Testis (tissue), 3 donors: ENCODE data around the gene KRTAP10-5. TPM values are rescaled to one million over a fixed set of nuclear protein-coding genes. Genes with fewer than 3 reads are reported as not detected.

Experiments used
- DNase-seq: peaks from one replicate; pipeline ENCODE4 v3.0.0-alpha.2; 2019
- H3K27ac ChIP-seq, 2 donors: fragments of 200-600 bp; sonication (generic); one replicate each; pipeline ENCODE4 v1.5.1; 2019
- H3K27me3 ChIP-seq: fragments of 200-600 bp; sonication (generic); one replicate; pipeline ENCODE4 v1.5.1; 2019
- H3K36me3 ChIP-seq: fragments of 200-600 bp; sonication (generic); one replicate; pipeline ENCODE4 v1.5.1; 2017; ENCODE audit warnings: low read depth; ENCODE audit errors: missing control alignments
- H3K4me1 ChIP-seq: fragments of 200-600 bp; sonication (generic); one replicate; pipeline ENCODE4 v1.5.1; 2019
- H3K4me3 ChIP-seq, 2 donors: fragments of 200-600 bp; sonication (generic); one replicate each; pipeline ENCODE4 v1.5.1; 2017 to 2019
- H3K9me3 ChIP-seq: fragments of 200-600 bp; sonication (generic); one replicate; pipeline ENCODE4 v1.5.1; 2017
- POLR2A ChIP-seq: fragments of 450-650 bp; IDR thresholded peaks from one replicate; pipeline ENCODE4 v1.6.1; 2017; ENCODE audit warnings: antibody characterized with exemption, mild to moderate bottlenecking, moderate library complexity
- WGBS, 2 donors: methylation state at CpG; one replicate each; pipeline ENCODE4 v1.1.5; 2018; 5-methylcytosine and 5-hydroxymethylcytosine counted together
- intact Hi-C: fragments of 100-400 bp; cut with DNase I; formaldehyde crosslinking; loops from one replicate; pipeline ENCODE4 v1.15.1; 2023; ENCODE audit warnings: low total_unique reads
- polyA plus RNA-seq: library from polyadenylated mRNA; stranded (reverse); fragments of 350-450 nt; fragmentation: Illumina TruSeq; extraction: RNeasy Lipid Tissue Mini Kit (QIAGEN cat#74804); gene quantifications from one replicate; pipeline ENCODE4 v1.2.3, GENCODE V29; 2014; ENCODE audit warnings: low read depth, low replicate concordance; ENCODE audit not compliant: insufficient read depth
- total RNA-seq, 2 donors: library from RNA; depleted of rRNA; stranded (reverse); fragments of >200 nt; gene quantifications; one replicate each; pipeline ENCODE4 v1.2.3, GENCODE V29; 2016
- TF ChIP-seq, protein P1 (sequence below), 3 experiments: fragments of 450-650 bp in 2 of 3; fragments of 200-600 bp in 1 of 3; sonication (generic) in 1 of 3; IDR thresholded peaks; one replicate each; pipeline ENCODE4 v1.5.1; 2016 to 2019; ENCODE audit warnings: antibody characterized with exemption in 3 of 3, mild to moderate bottlenecking in 2 of 3, moderate library complexity in 1 of 3

The KRTAP10-5 gene
- total and polyA plus RNA-seq, 3 donors from 2014 or later, result not detected

DNA sequence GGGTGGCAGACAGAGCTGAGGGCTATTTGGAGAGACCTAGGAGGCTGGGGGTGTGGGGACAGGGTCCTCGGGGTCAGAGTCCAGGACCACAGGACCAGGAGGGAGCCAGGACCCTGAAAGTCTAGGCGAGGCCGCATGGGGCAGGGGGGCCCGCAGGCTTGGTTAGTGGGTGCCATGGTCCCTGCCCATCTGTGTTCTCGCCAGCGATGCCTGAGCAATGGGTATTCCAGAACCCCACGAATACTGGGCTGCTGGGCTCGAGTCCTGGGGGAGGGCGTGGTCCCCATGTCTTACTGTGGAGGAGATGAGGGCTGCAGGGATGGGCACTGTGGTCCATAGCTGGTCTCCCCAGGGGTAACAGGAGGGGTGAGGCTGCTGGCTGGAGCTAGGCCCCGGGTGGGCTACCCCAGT is 9.9 kb upstream of the KRTAP10-5 start:
- Histone ChIP-seq H3K27me3 (no peaks in the 10 kb centered on the region), H3K27ac (no peak overlapping the region), H3K36me3 (no peaks in the 10 kb centered on the region), H3K4me1 (no peaks in the 10 kb centered on the region), H3K9me3 (no peaks in the 10 kb centered on the region), H3K4me3 (no peak overlapping the region)
- 87 to 90% methylated on average over 7 to 10 of the region's 10 CpGs for WGBS, 2 donors
- no peak for TF ChIP-seq POLR2A
- TF ChIP-seq, protein P1, sequence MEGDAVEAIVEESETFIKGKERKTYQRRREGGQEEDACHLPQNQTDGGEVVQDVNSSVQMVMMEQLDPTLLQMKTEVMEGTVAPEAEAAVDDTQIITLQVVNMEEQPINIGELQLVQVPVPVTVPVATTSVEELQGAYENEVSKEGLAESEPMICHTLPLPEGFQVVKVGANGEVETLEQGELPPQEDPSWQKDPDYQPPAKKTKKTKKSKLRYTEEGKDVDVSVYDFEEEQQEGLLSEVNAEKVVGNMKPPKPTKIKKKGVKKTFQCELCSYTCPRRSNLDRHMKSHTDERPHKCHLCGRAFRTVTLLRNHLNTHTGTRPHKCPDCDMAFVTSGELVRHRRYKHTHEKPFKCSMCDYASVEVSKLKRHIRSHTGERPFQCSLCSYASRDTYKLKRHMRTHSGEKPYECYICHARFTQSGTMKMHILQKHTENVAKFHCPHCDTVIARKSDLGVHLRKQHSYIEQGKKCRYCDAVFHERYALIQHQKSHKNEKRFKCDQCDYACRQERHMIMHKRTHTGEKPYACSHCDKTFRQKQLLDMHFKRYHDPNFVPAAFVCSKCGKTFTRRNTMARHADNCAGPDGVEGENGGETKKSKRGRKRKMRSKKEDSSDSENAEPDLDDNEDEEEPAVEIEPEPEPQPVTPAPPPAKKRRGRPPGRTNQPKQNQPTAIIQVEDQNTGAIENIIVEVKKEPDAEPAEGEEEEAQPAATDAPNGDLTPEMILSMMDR (IDR thresholded peaks at IDR 0.05), result no peak
- no peak for DNase-seq
- intact Hi-C loops, result no loop called here

DNA sequence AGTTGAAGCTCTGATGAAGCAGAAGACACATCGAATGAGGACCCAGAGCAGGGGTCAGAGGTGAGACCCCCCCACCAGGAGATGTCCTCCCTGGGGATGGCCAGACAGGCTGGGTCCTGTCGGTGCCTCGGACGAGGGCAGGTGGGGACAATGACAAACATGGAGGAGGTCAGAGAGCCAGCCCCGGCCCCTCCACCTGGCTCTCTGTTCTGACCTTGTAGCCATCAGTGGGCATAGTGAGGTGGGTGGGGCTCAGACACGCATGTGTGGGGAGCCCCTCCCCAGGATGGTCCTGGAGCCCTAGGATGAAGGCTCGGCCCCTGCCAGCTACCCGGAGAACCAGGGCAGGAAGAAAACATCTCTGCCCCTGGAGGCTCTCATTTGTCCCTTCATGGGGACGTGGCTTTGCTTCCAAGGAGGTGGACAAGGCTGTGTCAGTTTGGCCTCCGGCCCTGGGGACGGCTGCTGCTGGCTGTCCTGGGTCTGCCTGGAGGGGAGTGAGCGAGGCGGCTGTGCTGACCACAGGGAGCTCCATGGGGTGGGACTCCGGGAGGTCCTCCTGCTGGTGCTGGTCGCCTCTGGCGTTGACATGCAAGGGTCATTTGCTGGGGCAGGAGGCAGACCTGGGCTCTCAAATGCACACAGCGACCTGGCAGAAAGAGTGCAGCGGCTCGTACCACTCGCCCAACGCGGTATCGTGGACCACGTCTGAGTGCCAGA is 9.3 kb upstream of the KRTAP10-5 start:
- DNase-seq, result no peak
- intact Hi-C loops, result no loop called here

DNA sequence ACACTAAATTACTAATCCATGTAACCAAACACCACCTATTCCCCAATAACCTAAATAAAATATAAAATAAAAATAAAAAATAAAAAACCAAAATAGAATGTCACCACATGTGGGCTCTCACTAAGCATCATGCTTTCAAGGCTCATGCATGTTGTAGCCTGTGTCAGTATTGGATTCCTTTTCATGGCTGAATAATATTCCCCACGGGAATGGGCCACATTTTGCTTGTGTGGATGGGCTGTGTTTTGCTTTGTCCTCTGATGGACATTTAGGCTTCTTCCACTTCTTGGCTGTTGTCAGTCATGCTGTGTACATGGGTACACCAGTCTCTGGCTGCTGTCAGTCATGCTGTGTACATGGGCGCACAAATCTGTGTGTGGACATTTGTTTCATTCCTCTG is 8.7 kb upstream of the KRTAP10-5 start:
- no peaks in the 10 kb centered on the region for H3K27me3 ChIP-seq
- H3K36me3 ChIP-seq, result no peaks in the 10 kb centered on the region
- H3K4me3 ChIP-seq, result no peak overlapping the region
- no peaks in the 10 kb centered on the region for H3K9me3 ChIP-seq
- TF ChIP-seq POLR2A, result no peak
- TF ChIP-seq, protein P1 (IDR thresholded peaks at IDR 0.05), result no peak
- intact Hi-C loops, result no loop called here
- DNase-seq, result no peak
- no peaks in the 10 kb centered on the region for H3K4me1 ChIP-seq
- H3K27ac ChIP-seq, result no peak overlapping the region
- 96% methylated on average over 2 of the region's 2 CpGs for WGBS, 2 donors

More for the DNA sequence above, 9.3 kb upstream of the KRTAP10-5 start:
- no peaks in the 10 kb centered on the region for H3K4me1 ChIP-seq
- H3K36me3 ChIP-seq, result no peaks in the 10 kb centered on the region
- H3K27me3 ChIP-seq, result no peaks in the 10 kb centered on the region
- TF ChIP-seq POLR2A, result no peak
- no peaks in the 10 kb centered on the region for H3K9me3 ChIP-seq
- WGBS, 2 donors, result 79 to 84% methylated on average over 15 to 23 of the region's 24 CpGs
- H3K4me3 ChIP-seq, result no peak overlapping the region
- no peak overlapping the region for H3K27ac ChIP-seq

DNA sequence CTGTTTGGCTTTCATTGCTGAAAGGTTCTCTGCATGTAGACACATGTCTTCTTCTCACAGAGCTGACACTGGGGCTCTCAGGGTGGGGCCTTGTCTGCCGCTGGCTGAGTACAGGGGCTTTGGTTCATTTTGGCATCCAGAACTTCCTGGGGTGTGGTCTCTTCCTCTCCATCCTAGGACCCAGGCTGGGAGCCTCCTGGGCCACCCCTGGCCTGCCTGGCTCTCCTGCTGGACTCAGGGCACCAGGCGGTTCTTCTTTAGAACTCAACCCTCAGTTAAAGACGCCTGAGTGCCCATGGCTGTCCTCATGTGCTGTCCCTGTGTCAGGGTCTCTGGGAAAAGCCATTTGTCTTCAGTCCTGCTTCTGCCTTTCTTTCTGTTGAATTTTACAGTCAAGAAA is 5.5 kb upstream of the KRTAP10-5 start:
- Histone ChIP-seq H3K27ac (no peak overlapping the region), H3K27me3 (no peaks in the 10 kb centered on the region), H3K4me1 (no peaks in the 10 kb centered on the region), H3K36me3 (no peaks in the 10 kb centered on the region), H3K9me3 (no peaks in the 10 kb centered on the region), H3K4me3 (no peak overlapping the region)
- DNase-seq, result no peak
- no peak for TF ChIP-seq POLR2A
- TF ChIP-seq, protein P1 (IDR thresholded peaks at IDR 0.05), result no peak
- WGBS, 2 donors, result 86 to 95% methylated on average over 3 of the region's 3 CpGs
- intact Hi-C loops, result no loop called here

DNA sequence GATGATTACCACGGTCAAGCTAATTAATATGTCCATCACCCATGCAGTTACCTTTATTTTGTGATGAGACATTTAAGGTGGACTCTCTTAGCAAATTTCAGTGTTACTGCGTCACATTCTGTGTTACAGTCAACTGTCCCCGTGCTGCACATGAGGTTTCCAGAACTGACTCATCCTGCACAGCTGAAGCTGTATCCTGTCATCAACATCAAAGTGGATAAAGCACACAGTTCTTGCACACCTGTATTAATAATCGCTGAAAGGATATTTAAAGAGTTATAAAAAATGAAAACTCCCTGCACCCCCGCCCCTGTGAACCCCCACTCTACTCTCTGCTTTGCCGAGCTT is 3.4 kb upstream of the KRTAP10-5 start:
- Histone ChIP-seq H3K27ac (no peak overlapping the region), H3K9me3 (no peaks in the 10 kb centered on the region), H3K27me3 (no peaks in the 10 kb centered on the region), H3K4me3 (no peak overlapping the region), H3K36me3 (no peaks in the 10 kb centered on the region), H3K4me1 (no peaks in the 10 kb centered on the region)
- WGBS, 2 donors, result 79 to 83% methylated on average over 6 of the region's 6 CpGs
- intact Hi-C loops, result no loop called here
- DNase-seq, result no peak
- TF ChIP-seq, protein P1 (IDR thresholded peaks at IDR 0.05), result no peak
- TF ChIP-seq POLR2A, result no peak
